Measurements from ENCODE around the gene WFDC2.

WFDC2 gene

GRCh38 chr20:45467861-45468260 is 1.7 kb upstream of the WFDC2 start:
- TF ChIP-seq POLR2AphosphoS5 (IDR thresholded peaks at IDR 0.05; ENCODE audit: low read depth, low read length): no peak
- TF ChIP-seq SIN3A (IDR thresholded peaks at IDR 0.05; ENCODE audit: borderline replicate concordance, insufficient read depth, low read length): no peak
- TF ChIP-seq TAF1 (IDR thresholded peaks at IDR 0.05; ENCODE audit: borderline replicate concordance, insufficient read depth, low read length): no peak
- no peak for TF ChIP-seq REST (IDR thresholded peaks at IDR 0.05; ENCODE audit: insufficient read depth in 1 of 2, low read depth in 2 of 2, low read length in 2 of 2)

DNA sequence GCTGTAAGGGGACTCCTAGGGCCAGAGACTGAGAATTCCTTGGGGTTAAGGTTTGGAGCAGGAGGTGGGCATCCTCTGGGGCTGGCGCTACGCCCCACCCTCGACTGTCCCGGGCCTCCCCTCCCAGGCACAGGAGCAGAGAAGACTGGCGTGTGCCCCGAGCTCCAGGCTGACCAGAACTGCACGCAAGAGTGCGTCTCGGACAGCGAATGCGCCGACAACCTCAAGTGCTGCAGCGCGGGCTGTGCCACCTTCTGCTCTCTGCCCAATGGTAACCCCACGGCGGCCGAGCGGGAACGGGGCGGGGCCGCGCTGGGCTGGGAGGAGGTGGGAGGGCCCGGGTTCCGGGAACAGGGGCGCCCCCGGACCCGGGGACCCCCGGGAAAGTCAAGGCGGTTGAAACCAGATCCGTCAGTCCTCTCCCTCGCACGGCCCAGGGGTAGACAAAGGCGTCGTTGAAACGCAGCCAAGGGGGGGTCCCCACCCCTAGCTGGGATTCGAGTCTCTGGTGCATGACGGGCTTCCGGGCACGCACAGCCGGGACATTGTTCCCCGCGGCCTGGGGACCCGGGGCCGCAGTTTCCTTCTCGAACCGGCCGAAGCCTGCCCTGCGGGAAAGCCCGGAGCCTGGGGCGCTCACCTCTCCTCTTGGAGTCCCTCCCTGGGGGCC is 844 bp downstream of the WFDC2 start:
- no peak for TF ChIP-seq FOXP2 (optimal IDR thresholded peaks at IDR 0.05; ENCODE audit: borderline replicate concordance, extremely low read depth, extremely low read length, insufficient read depth)
- TF ChIP-seq REST (IDR thresholded peaks at IDR 0.05; ENCODE audit: insufficient read depth in 1 of 2, low read depth in 2 of 2, low read length in 2 of 2): no peak
- TF ChIP-seq SIN3A (IDR thresholded peaks at IDR 0.05; ENCODE audit: borderline replicate concordance, insufficient read depth, low read length): no peak
- no peak for TF ChIP-seq POLR2AphosphoS5 (IDR thresholded peaks at IDR 0.05; ENCODE audit: low read depth, low read length)
- no peak for TF ChIP-seq TAF1 (IDR thresholded peaks at IDR 0.05; ENCODE audit: borderline replicate concordance, insufficient read depth, low read length)

DNA sequence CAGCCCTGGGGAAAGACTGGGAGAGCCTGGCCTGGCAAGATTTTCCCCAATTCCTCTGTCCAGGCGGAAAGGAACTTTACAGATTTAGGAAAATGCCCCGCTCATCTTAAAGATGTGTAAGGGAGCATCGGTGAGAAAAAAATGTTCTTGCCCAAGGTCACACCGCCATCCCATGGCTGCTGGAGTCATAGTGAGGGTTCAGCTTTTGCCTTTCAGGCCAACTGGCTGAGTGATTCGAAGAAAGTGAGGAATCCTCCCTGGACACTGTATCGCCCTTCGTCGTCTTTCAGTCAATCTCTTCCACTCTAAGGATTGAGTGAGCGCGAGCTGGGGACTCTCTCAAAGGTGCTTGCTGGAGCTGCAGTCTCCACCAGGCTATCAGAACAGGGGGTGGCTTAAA is 1.4 kb downstream of the WFDC2 start:
- no peak for TF ChIP-seq TAF1 (IDR thresholded peaks at IDR 0.05; ENCODE audit: borderline replicate concordance, insufficient read depth, low read length)

- TF ChIP-seq SIN3A (IDR thresholded peaks at IDR 0.05; ENCODE audit: borderline replicate concordance, insufficient read depth, low read length): no peak
Observed at GRCh38 chr20:45479822-45480221, 10.3 kb downstream of the WFDC2 start.

DNA sequence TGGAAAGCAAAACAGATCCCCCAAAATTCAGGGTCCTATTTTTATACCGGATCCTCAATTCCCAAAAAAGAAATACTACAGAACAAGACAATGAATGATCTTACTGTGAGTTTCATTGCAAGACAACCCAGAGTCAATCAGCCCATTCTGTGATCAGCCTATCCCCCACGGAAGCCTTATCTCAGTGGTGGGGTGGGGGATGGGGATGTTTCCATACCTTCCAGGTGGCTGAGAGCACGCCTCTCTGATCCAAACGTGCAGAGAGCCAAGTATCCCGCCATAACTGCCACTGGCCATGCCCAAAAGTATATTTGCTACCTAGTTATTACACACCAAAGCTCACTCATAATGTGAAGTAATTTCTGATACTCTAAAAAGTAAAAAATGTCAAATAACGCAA is 15.1 kb downstream of the WFDC2 start:
- TF ChIP-seq FOXP2 (optimal IDR thresholded peaks at IDR 0.05; ENCODE audit: borderline replicate concordance, extremely low read depth, extremely low read length, insufficient read depth) (no peak), POLR2AphosphoS5 (IDR thresholded peaks at IDR 0.05; ENCODE audit: low read depth, low read length) (no peak), REST (IDR thresholded peaks at IDR 0.05; ENCODE audit: insufficient read depth in 1 of 2, low read depth in 2 of 2, low read length in 2 of 2) (no peak), SIN3A (IDR thresholded peaks at IDR 0.05; ENCODE audit: borderline replicate concordance, insufficient read depth, low read length) (no peak), TAF1 (IDR thresholded peaks at IDR 0.05; ENCODE audit: borderline replicate concordance, insufficient read depth, low read length) (no peak)

- TF ChIP-seq SIN3A (IDR thresholded peaks at IDR 0.05; ENCODE audit: borderline replicate concordance, insufficient read depth, low read length) (no peak), TAF1 (IDR thresholded peaks at IDR 0.05; ENCODE audit: borderline replicate concordance, insufficient read depth, low read length) (no peak), REST (IDR thresholded peaks at IDR 0.05; ENCODE audit: insufficient read depth in 1 of 2, low read depth in 2 of 2, low read length in 2 of 2) (no peak), POLR2AphosphoS5 (IDR thresholded peaks at IDR 0.05; ENCODE audit: low read depth, low read length) (no peak), FOXP2 (optimal IDR thresholded peaks at IDR 0.05; ENCODE audit: borderline replicate concordance, extremely low read depth, extremely low read length, insufficient read depth) (no peak)
Observed at GRCh38 chr20:45485388-45485787, 15.8 kb downstream of the WFDC2 start.
